OCI-LY7 (cell line): ENCODE data around the gene SCYL2. TPM values are rescaled to one million over a fixed set of nuclear protein-coding genes. Genes with fewer than 3 reads are reported as not detected.

ENCODE experiments used
- BruUV-seq: library from RNA; stranded (reverse); fragments of 400-500 nt; replicated peaks from 2 replicates; lab custom pipeline; 2021; lab: Mats Ljungman, UMichigan
- CTCF ChIA-PET: fragments of 300-600 bp; sonication (Branson Sonifier 250); formaldehyde crosslinking; loops from one replicate; lab custom pipeline; 2022; ENCODE audit warnings: antibody characterized with exemption; ENCODE audit not compliant: unreplicated experiment; lab: Charles Lee
- POLR2A ChIA-PET: fragments of 300-600 bp; sonication (Branson Sonifier 250); formaldehyde crosslinking; loops from one replicate; lab custom pipeline; 2022; ENCODE audit warnings: antibody characterized with exemption; lab: Charles Lee
- DNase-seq: peaks from one replicate; pipeline ENCODE4 v3.0.0-alpha.2; 2015; ENCODE audit warnings: low spot score
- H2AFZ ChIP-seq: fragments of 200-600 bp; sonication (generic), shearing (Covaris generic); 2 replicates; pipeline ENCODE4 v1.6.1; 2014; ENCODE audit warnings: mild to moderate bottlenecking, antibody characterized with exemption, low read length, moderate library complexity
- H3K27ac ChIP-seq: fragments of 200-600 bp; sonication (generic); 2 replicates; pipeline ENCODE4 v1.5.1; 2014; ENCODE audit warnings: mixed run types, low read depth, mild to moderate bottlenecking, moderate library complexity, low read length, inconsistent platforms; ENCODE audit not compliant: poor library complexity, severe bottlenecking
- H3K36me3 ChIP-seq: fragments of 200-600 bp; sonication (generic); 2 replicates; pipeline ENCODE4 v1.6.1; 2014; ENCODE audit warnings: mild to moderate bottlenecking, antibody characterized with exemption, low read length, moderate library complexity, mixed read lengths; ENCODE audit not compliant: insufficient read depth
- H3K4me1 ChIP-seq: fragments of 200-600 bp; sonication (generic); 2 replicates; pipeline ENCODE4 v1.5.1; 2014; ENCODE audit warnings: mild to moderate bottlenecking, low read length; ENCODE audit not compliant: insufficient read depth, poor library complexity, severe bottlenecking
- H3K4me2 ChIP-seq: fragments of 200-600 bp; sonication (generic); 2 replicates; pipeline ENCODE4 v1.6.1; 2014; ENCODE audit warnings: mild to moderate bottlenecking, low read length
- H3K4me3 ChIP-seq: fragments of 200-600 bp; sonication (generic); 2 replicates; pipeline ENCODE4 v1.5.1; 2014; ENCODE audit warnings: mild to moderate bottlenecking, low read depth, low read length; ENCODE audit not compliant: poor library complexity, severe bottlenecking
- H3K79me2 ChIP-seq: fragments of 200-600 bp; sonication (generic); 2 replicates; pipeline ENCODE4 v1.6.1; 2016; ENCODE audit warnings: low read depth, mild to moderate bottlenecking, low read length, moderate library complexity, mixed read lengths; ENCODE audit not compliant: insufficient read depth
- H3K9me2 ChIP-seq: fragments of 200-600 bp; sonication (generic); 2 replicates; pipeline ENCODE4 v1.6.1; 2016; ENCODE audit warnings: mild to moderate bottlenecking, low read length, mixed read lengths; ENCODE audit not compliant: insufficient read depth
- H3K9me3 ChIP-seq: fragments of 200-600 bp; sonication (generic); 2 replicates; pipeline ENCODE4 v1.6.1; 2014; ENCODE audit warnings: mild to moderate bottlenecking, mixed run types, low read length, mixed read lengths
- H4K20me1 ChIP-seq: fragments of 200-600 bp; sonication (generic); 2 replicates; pipeline ENCODE4 v1.6.1; 2014; ENCODE audit warnings: mild to moderate bottlenecking, antibody characterized with exemption, low read length, moderate library complexity, mixed read lengths; ENCODE audit not compliant: insufficient read depth
- CTCF ChIP-seq: fragments of 200-600 bp; sonication (generic); conservative IDR thresholded peaks from 2 replicates; pipeline ENCODE4 v1.5.1; 2014; ENCODE audit warnings: mild to moderate bottlenecking, antibody characterized with exemption, low read length, moderate library complexity, mixed read lengths
- EZH2phosphoT487 ChIP-seq: fragments of 200-600 bp; sonication (generic); IDR thresholded peaks from 2 replicates; pipeline ENCODE4 v1.6.1; 2018; ENCODE audit warnings: low read depth, borderline replicate concordance, mild to moderate bottlenecking, mixed run types, antibody characterized with exemption, low read length, moderate library complexity, mixed read lengths
- intact Hi-C: fragments of 100-400 bp; cut with micrococcal nuclease; formaldehyde crosslinking; loops from one replicate; pipeline ENCODE4 v1.10.0; 2022; ENCODE audit not compliant: unreplicated experiment
- total RNA-seq, 2 experiments: library from RNA; depleted of rRNA in 1 of 2; stranded (reverse); fragments of >200 nt in 1 of 2; shearing (Covaris generic) in 1 of 2; gene quantifications; 2 replicates each; pipeline ENCODE4 v1.2.3, GENCODE V29; 2014 to 2022

SCYL2 gene
- total RNA-seq, 2 experiments from 2014 or later, result 13.9 to 30.7 TPM

- BruUV-seq, result no TSS peak
- Histone ChIP-seq H3K36me3 (no peaks in the 10 kb centered on the region), H3K4me3 (no peak overlapping the region), H3K27ac (no peak overlapping the region), H3K4me1 (no peaks in the 10 kb centered on the region), H3K9me3 (no peaks in the 10 kb centered on the region), H3K9me2 (no peaks in the 10 kb centered on the region), H3K79me2 (no peaks in the 10 kb centered on the region), H4K20me1 (no peaks in the 10 kb centered on the region), H2AFZ (no peak overlapping the region), H3K4me2 (no peak overlapping the region)
- ChIA-PET POLR2A (interaction anchor here (0.6 kb wide), 1 partner anchor 76 kb away, joined by 3 read pairs; no protein-coding TSS in a partner anchor), CTCF (no interaction called here)
- intact Hi-C loops, result loop anchor here (5.0 kb wide), 2 partner anchors 113 to 207 kb away; no protein-coding TSS in a partner anchor
- TF ChIP-seq EZH2phosphoT487 (no peak), CTCF (no peak)
- DNase-seq, result no peak
Measured at GRCh38 chr12:100345020-100345767, 78.2 kb downstream of the SCYL2 start.

- POLR2A ChIA-PET, result interaction anchor here (0.7 kb wide), 2 partner anchors 20 to 574 kb away, joined by 3 read pairs; no protein-coding TSS in a partner anchor
- Histone ChIP-seq H3K4me2 (no peak overlapping the region), H3K79me2 (no peaks in the 10 kb centered on the region), H3K4me3 (no peak overlapping the region), H4K20me1 (no peaks in the 10 kb centered on the region), H2AFZ (no peak overlapping the region), H3K36me3 (no peaks in the 10 kb centered on the region), H3K9me3 (no peaks in the 10 kb centered on the region), H3K4me1 (no peaks in the 10 kb centered on the region), H3K9me2 (no peaks in the 10 kb centered on the region), H3K27ac (no peak overlapping the region)
- no peak for TF ChIP-seq EZH2phosphoT487
- no peak for TF ChIP-seq CTCF
- intact Hi-C loops, result loop anchor here (5.0 kb wide), 2 partner anchors 114 to 206 kb away; no protein-coding TSS in a partner anchor
- no TSS peak for BruUV-seq
- CTCF ChIA-PET, result no interaction called here
- no peak for DNase-seq
Measured at GRCh38 chr12:100346660-100347059, 79.7 kb downstream of the SCYL2 start.
